ENCODE measurements around the gene FBXL14.

DNA sequence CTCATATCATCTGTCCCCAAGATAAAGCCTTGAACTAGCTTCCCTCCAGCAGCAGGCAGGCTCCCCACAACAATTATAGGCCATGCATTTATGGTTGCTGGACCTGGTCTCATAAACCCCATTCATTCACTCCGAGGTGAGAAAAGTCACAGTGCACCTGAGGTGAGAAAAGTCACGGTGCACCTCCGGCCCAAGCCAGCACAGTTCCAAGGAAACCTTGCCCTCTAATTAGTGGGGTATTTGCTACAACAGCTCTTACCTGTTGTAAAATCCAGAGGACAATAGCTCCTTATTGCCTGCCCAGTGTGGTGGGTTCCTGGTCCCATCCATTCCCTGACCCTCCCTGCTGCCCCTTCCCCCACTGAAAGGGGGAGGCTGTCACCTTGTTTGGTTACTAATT lies 65.6 kb downstream of the FBXL14 start:
- no peak for TF ChIP-seq ZSCAN29 (CRISPR knock-in tag; conservative IDR thresholded peaks at IDR 0.05)
- TF ChIP-seq EEA1 (CRISPR knock-in tag; IDR thresholded peaks at IDR 0.05; ENCODE audit: borderline replicate concordance): no peak
- TF ChIP-seq, protein P1, sequence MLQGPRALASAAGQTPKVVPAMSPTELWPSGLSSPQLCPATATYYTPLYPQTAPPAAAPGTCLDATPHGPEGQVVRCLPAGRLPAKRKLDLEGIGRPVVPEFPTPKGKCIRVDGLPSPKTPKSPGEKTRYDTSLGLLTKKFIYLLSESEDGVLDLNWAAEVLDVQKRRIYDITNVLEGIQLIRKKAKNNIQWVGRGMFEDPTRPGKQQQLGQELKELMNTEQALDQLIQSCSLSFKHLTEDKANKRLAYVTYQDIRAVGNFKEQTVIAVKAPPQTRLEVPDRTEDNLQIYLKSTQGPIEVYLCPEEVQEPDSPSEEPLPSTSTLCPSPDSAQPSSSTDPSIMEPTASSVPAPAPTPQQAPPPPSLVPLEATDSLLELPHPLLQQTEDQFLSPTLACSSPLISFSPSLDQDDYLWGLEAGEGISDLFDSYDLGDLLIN (CRISPR knock-in tag; IDR thresholded peaks at IDR 0.05; ENCODE audit: borderline replicate concordance): no peak
- TF ChIP-seq MYC (CRISPR knock-in tag; IDR thresholded peaks at IDR 0.05; ENCODE audit: borderline replicate concordance): no peak

Measured in HepG2 (cell line).